Measurements from ENCODE around the gene HRNR. TPM values are rescaled to one million over a fixed set of nuclear protein-coding genes. Genes with fewer than 3 reads are reported as not detected.

Gene HRNR
- total and polyA plus RNA-seq, 8 donors = 0.02 to 0.04 TPM; not detected in 6

- peak in 2 of 6 donors; percentile 5 to 24 for DNase-seq
These were observed 59.4 kb downstream of the HRNR start for GRCh38 chr1:152164517-152165136.

GRCh38 chr1:152162792-152163463 is 61.1 kb downstream of the HRNR start:
- 13 to 15% methylated on average over 1 of the region's 1 CpG for WGBS, 2 donors
- DNase-seq (no peak), ATAC-seq (peak in 2 of 4 donors; percentile 66), FAIRE-seq (no peak)
- no peak for TF ChIP-seq CTCF (IDR thresholded peaks at IDR 0.05)
- H3K4me3 ChIP-seq = no peak overlapping the region
- no peaks in the 10 kb centered on the region for H3K36me3 ChIP-seq
- intact Hi-C loops (cut with DNase I) = no loop called here
- no peak overlapping the region for H3K27ac ChIP-seq
- H3K27me3 ChIP-seq = no peaks in the 10 kb centered on the region
- H3K4me1 ChIP-seq = no peaks in the 10 kb centered on the region
- H3K9me3 ChIP-seq = no peaks in the 10 kb centered on the region

More at GRCh38 chr1:152164517-152165136, 59.4 kb downstream of the HRNR start:
- FAIRE-seq = no peak
- peak; percentile 68 to 78 (median 74) for ATAC-seq
- Histone ChIP-seq H3K27me3 (no peaks in the 10 kb centered on the region), H3K4me1 (no peaks in the 10 kb centered on the region), H3K9me3 (no peaks in the 10 kb centered on the region), H3K36me3 (no peaks in the 10 kb centered on the region), H3K27ac (no peak overlapping the region), H3K4me3 (no peak overlapping the region)
- no peak for TF ChIP-seq CTCF (IDR thresholded peaks at IDR 0.05)
- WGBS, 2 donors = 57 to 62% methylated on average over 2 of the region's 2 CpGs
- intact Hi-C loops (cut with DNase I) = no loop called here

Other genes starting within 250 kb of the HRNR start
- 100 to 1,000 TPM in 2 of 6 donors, 10 to 100 TPM in 4; 34.3 to 211 (median 74.6) TPM for gene S100A10, start 230.3 kb downstream of the HRNR start, total RNA-seq
- 100 to 1,000 TPM; 203 to 269 TPM for gene S100A10, start 230.3 kb downstream of the HRNR start, polyA plus RNA-seq
- 100 to 1,000 TPM in 2 of 6 donors, 10 to 100 TPM in 4; 23.6 to 291 (median 61.9) TPM for gene S100A11, start 187.2 kb downstream of the HRNR start, total RNA-seq
- 100 to 1,000 TPM; 239 to 433 TPM for gene S100A11, start 187.2 kb downstream of the HRNR start, polyA plus RNA-seq
- not detected for gene TCHHL1, start 135.1 kb downstream of the HRNR start, total RNA-seq
- not detected for gene TCHHL1, start 135.1 kb downstream of the HRNR start, polyA plus RNA-seq
- under 1 TPM in 5 of 6 donors, not detected in 1; 0.03 to 0.06 (median 0.06) TPM for gene TCHH, start 108.7 kb downstream of the HRNR start, total RNA-seq
- gene TCHH, start 108.7 kb downstream of the HRNR start, polyA plus RNA-seq = under 1 TPM; 0.15 to 0.42 TPM
- not detected for gene RPTN, start 65.0 kb downstream of the HRNR start, total RNA-seq
- gene RPTN, start 65.0 kb downstream of the HRNR start, polyA plus RNA-seq = not detected
- gene FLG, start 101.0 kb upstream of the HRNR start, total RNA-seq = not detected
- gene FLG, start 101.0 kb upstream of the HRNR start, polyA plus RNA-seq = under 1 TPM; under 0.01 to 0.04 TPM
- not detected for gene FLG2, start 135.8 kb upstream of the HRNR start, total RNA-seq
- under 1 TPM in 1 of 2 donors, not detected in 1; under 0.01 TPM for gene FLG2, start 135.8 kb upstream of the HRNR start, polyA plus RNA-seq
- gene CRNN, start 190.1 kb upstream of the HRNR start, total RNA-seq = not detected
- under 1 TPM; 0.52 to 0.76 TPM for gene CRNN, start 190.1 kb upstream of the HRNR start, polyA plus RNA-seq

All from pancreas (tissue), 10 donors.